ENCODE results near the gene NAP1L1.

NAP1L1 gene

GRCh38 chr12:76084863-76085519, 506 bp upstream of the NAP1L1 start:
- DNase-seq (ENCODE audit: low read depth, low spot score), result no peak

GRCh38 chr12:76083246-76083903, 1.1 kb downstream of the NAP1L1 start:
- no peak for DNase-seq (ENCODE audit: low read depth, low spot score)
- peak overlapping the region; percentile 87 for H3K27ac ChIP-seq

More at GRCh38 chr12:76084863-76085519, 506 bp upstream of the NAP1L1 start:
- H3K27ac ChIP-seq, result peak overlapping the region; percentile 87

GRCh38 chr12:76081909-76082308, 2.6 kb downstream of the NAP1L1 start:
- no peak overlapping the region for H3K27ac ChIP-seq
- no peak for DNase-seq (ENCODE audit: low read depth, low spot score)

GRCh38 chr12:76080729-76081415, 3.6 kb downstream of the NAP1L1 start:
- DNase-seq (ENCODE audit: low read depth, low spot score), result no peak
- no peak overlapping the region for H3K27ac ChIP-seq

- H3K27ac ChIP-seq, result no peak overlapping the region
- no peak for DNase-seq (ENCODE audit: low read depth, low spot score)
Observed at GRCh38 chr12:76080017-76080728, 4.3 kb downstream of the NAP1L1 start.

- DNase-seq (ENCODE audit: low read depth, low spot score), result no peak
Observed at GRCh38 chr12:76078748-76079147, 5.7 kb downstream of the NAP1L1 start.

GRCh38 chr12:76075448-76075847, 9.0 kb downstream of the NAP1L1 start:
- H3K27ac ChIP-seq, result no peak overlapping the region
- DNase-seq (ENCODE audit: low read depth, low spot score), result no peak

More at GRCh38 chr12:76078748-76079147, 5.7 kb downstream of the NAP1L1 start:
- no peak overlapping the region for H3K27ac ChIP-seq

GRCh38 chr12:76074701-76075336, 9.7 kb downstream of the NAP1L1 start:
- no peak for DNase-seq (ENCODE audit: low read depth, low spot score)
- no peak overlapping the region for H3K27ac ChIP-seq

- no peak for DNase-seq (ENCODE audit: low read depth, low spot score)
- H3K27ac ChIP-seq, result no peak overlapping the region
Observed at GRCh38 chr12:76073561-76073960, 10.9 kb downstream of the NAP1L1 start.

GRCh38 chr12:76072568-76072967, 11.9 kb downstream of the NAP1L1 start:
- H3K27ac ChIP-seq, result no peak overlapping the region
- no peak for DNase-seq (ENCODE audit: low read depth, low spot score)

- no peak overlapping the region for H3K27ac ChIP-seq
- DNase-seq (ENCODE audit: low read depth, low spot score), result no peak
Observed at GRCh38 chr12:76069339-76069738, 15.1 kb downstream of the NAP1L1 start.

GRCh38 chr12:76065917-76066316, 18.6 kb downstream of the NAP1L1 start:
- H3K27ac ChIP-seq, result no peak overlapping the region
- DNase-seq (ENCODE audit: low read depth, low spot score), result no peak

- DNase-seq (ENCODE audit: low read depth, low spot score), result no peak
- H3K27ac ChIP-seq, result no peak overlapping the region
Observed at GRCh38 chr12:76064904-76065303, 19.6 kb downstream of the NAP1L1 start.

GRCh38 chr12:76060111-76060510, 24.4 kb downstream of the NAP1L1 start:
- no peak for DNase-seq (ENCODE audit: low read depth, low spot score)
- no peak overlapping the region for H3K27ac ChIP-seq

- H3K27ac ChIP-seq, result no peak overlapping the region
Observed at GRCh38 chr12:76057326-76057725, 27.2 kb downstream of the NAP1L1 start.

GRCh38 chr12:76055393-76055792, 29.1 kb downstream of the NAP1L1 start:
- H3K27ac ChIP-seq, result no peak overlapping the region
- DNase-seq (ENCODE audit: low read depth, low spot score), result no peak

More at GRCh38 chr12:76057326-76057725, 27.2 kb downstream of the NAP1L1 start:
- DNase-seq (ENCODE audit: low read depth, low spot score), result no peak

- no peak overlapping the region for H3K27ac ChIP-seq
- no peak for DNase-seq (ENCODE audit: low read depth, low spot score)
Observed at GRCh38 chr12:76049575-76050251, 34.8 kb downstream of the NAP1L1 start.

GRCh38 chr12:76047742-76048141, 36.7 kb downstream of the NAP1L1 start:
- no peak for DNase-seq (ENCODE audit: low read depth, low spot score)

GRCh38 chr12:76047060-76047459, 37.4 kb downstream of the NAP1L1 start:
- DNase-seq (ENCODE audit: low read depth, low spot score), result no peak
- H3K27ac ChIP-seq, result no peak overlapping the region

More at GRCh38 chr12:76047742-76048141, 36.7 kb downstream of the NAP1L1 start:
- no peak overlapping the region for H3K27ac ChIP-seq

GRCh38 chr12:76043377-76043776, 41.1 kb downstream of the NAP1L1 start:
- DNase-seq (ENCODE audit: low read depth, low spot score), result no peak
- no peak overlapping the region for H3K27ac ChIP-seq
